NT2/D1 (cell line): ENCODE measurements around the gene RGS21.

Experiments used
- DNase-seq: peaks from one replicate; pipeline ENCODE4 v3.0.0-alpha.2; 2011; ENCODE audit warnings: low read depth, low spot score
- H3K27me3 ChIP-seq: 2 replicates; pipeline ENCODE4 v1.6.0; 2011; ENCODE audit warnings: mild to moderate bottlenecking; ENCODE audit not compliant: insufficient read length, insufficient read depth
- H3K36me3 ChIP-seq: 2 replicates; pipeline ENCODE4 v1.6.1; 2011; ENCODE audit warnings: mild to moderate bottlenecking, low read length, mixed read lengths; ENCODE audit not compliant: insufficient read depth, insufficient read length
- H3K4me1 ChIP-seq: 2 replicates; pipeline ENCODE4 v1.5.1; 2011; ENCODE audit not compliant: insufficient read depth, insufficient read length
- H3K4me3 ChIP-seq: 2 replicates; pipeline ENCODE4 v1.5.1; 2011; ENCODE audit warnings: low read depth; ENCODE audit not compliant: insufficient read length
- H3K9ac ChIP-seq: 2 replicates; pipeline ENCODE4 v1.6.0; 2011; ENCODE audit warnings: low read depth; ENCODE audit not compliant: insufficient read length
- H3K9me3 ChIP-seq: 2 replicates; pipeline ENCODE4 v1.5.1; 2011; ENCODE audit warnings: mild to moderate bottlenecking, low read length; ENCODE audit not compliant: insufficient read depth
- SUZ12 ChIP-seq: IDR thresholded peaks from 2 replicates; pipeline ENCODE4 v1.6.1; 2011; ENCODE audit not compliant: insufficient read length, insufficient read depth; ENCODE audit errors: extremely low read depth
- YY1 ChIP-seq: IDR thresholded peaks from 2 replicates; pipeline ENCODE4 v1.6.1; 2011; ENCODE audit not compliant: insufficient read length, insufficient read depth
- ZNF274 ChIP-seq: IDR thresholded peaks from 2 replicates; pipeline ENCODE4 v1.6.1; 2011; ENCODE audit warnings: mild to moderate bottlenecking, low read depth, low read length

Gene RGS21

DNA sequence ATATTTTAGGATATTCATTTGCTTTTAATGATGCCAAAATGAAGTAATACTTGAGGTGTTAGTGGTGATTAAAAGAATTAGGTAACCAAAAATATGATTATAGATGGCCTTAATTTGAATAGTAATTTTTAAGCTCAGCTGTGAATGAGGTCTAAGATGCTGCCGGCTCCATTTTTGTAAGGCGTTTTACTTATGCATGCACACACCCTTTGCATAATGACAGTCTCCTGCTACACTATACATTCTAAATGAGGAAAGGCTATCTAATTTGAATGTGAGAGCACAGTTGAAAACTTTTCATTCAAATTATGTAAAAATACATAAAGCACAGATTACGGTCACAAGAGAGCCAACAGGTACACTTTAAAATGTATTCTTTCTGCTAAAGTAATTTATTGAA is 41.6 kb downstream of the RGS21 start:
- no peaks in the 10 kb centered on the region for H3K9me3 ChIP-seq

DNA sequence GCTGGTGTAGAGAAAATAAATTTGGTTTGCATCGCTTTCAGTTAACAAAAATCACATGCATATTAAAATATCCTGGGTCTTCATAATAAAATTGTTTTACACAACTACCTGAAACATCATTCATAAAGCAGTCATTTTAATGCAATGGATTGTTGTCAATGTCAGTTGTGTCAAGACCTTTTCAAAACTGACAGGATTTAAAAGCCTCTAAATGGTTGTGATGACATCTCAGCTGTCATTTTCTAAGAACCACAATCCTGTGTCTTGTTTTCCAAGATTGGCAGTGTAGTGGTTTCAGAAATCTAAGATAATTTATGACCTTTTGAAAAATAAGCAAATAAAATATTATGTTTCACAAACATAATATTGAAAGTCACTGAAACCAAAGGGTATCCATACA is 42.0 kb downstream of the RGS21 start:
- Histone ChIP-seq H3K4me1 (no peaks in the 10 kb centered on the region), H3K27me3 (no peaks in the 10 kb centered on the region), H3K4me3 (no peak overlapping the region), H3K36me3 (no peaks in the 10 kb centered on the region), H3K9me3 (no peaks in the 10 kb centered on the region), H3K9ac (no peak overlapping the region)
- DNase-seq = no peak
- no peak for TF ChIP-seq SUZ12
- no peak for TF ChIP-seq ZNF274
- no peak for TF ChIP-seq YY1

More for the DNA sequence above, 41.6 kb downstream of the RGS21 start:
- H3K4me1 ChIP-seq = no peaks in the 10 kb centered on the region
- H3K4me3 ChIP-seq = no peak overlapping the region
- no peak overlapping the region for H3K9ac ChIP-seq
- no peak for DNase-seq
- no peaks in the 10 kb centered on the region for H3K36me3 ChIP-seq
- TF ChIP-seq YY1 (no peak), SUZ12 (no peak), ZNF274 (no peak)
- H3K27me3 ChIP-seq = no peaks in the 10 kb centered on the region

DNA sequence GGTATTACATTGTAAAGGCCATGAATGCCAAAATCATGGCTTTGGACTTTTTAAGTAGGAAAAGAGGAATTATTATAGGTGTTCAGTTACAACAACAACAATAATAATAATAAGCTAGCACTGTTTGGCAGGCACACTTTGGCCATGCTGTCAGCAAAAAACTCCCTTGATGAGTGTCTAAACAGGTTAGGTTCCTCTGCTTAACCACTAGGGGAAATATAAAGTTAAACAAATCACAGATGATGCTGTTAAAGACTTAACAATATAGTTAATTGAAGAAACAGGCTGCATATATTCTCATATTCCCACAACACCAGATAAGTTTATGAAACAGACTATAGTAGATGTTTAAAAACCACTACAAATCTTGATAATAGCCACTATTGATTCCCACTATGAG is 46.4 kb downstream of the RGS21 start:
- Histone ChIP-seq H3K4me3 (no peak overlapping the region), H3K9ac (no peak overlapping the region), H3K27me3 (no peaks in the 10 kb centered on the region), H3K4me1 (no peaks in the 10 kb centered on the region), H3K9me3 (no peaks in the 10 kb centered on the region), H3K36me3 (no peaks in the 10 kb centered on the region)
- no peak for TF ChIP-seq YY1
- no peak for DNase-seq

DNA sequence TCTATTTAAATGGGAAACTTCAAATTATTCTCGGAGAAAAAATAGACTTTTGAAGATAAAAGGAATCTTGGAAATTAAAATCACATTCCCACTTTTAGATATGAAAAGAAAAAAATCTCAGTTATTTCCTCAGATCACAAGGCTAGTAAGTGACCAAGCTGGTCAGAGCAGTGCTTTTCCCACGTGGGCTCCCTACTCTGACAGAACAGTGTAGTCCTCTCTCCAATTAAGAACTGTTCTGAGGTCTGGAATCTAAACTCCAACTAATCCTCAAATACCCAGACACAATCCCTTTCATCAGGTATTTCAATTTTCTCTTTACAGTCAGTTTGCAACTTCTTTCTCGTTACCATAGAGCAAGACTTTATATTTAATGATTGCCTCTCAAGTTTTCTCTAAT is 50.6 kb downstream of the RGS21 start:
- H3K4me3 ChIP-seq = no peak overlapping the region
- no peaks in the 10 kb centered on the region for H3K27me3 ChIP-seq
- no peak for DNase-seq
- TF ChIP-seq YY1 (no peak), SUZ12 (no peak), ZNF274 (no peak)
- no peak overlapping the region for H3K9ac ChIP-seq
- no peaks in the 10 kb centered on the region for H3K9me3 ChIP-seq
- H3K4me1 ChIP-seq = no peaks in the 10 kb centered on the region
- no peaks in the 10 kb centered on the region for H3K36me3 ChIP-seq

DNA sequence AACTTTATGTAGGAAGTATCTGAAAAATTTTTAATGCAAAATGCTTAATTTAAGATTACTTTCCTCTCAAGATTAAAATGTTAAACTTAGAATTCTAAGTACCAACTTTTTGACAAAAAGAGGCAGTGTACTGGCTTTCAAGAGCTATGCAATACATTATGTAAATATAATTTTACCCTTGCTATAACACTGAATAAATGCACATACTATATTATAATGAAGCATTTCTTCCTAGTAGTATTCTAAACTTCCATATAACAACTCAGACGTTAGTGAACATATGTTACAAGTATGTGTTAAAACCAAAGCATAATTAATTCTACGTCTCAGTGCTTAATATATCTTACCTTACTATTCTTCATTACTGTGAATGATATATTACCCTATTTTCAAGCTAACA is 58.5 kb downstream of the RGS21 start:
- H3K4me3 ChIP-seq = no peak overlapping the region
- no peak for DNase-seq
- no peak overlapping the region for H3K9ac ChIP-seq
- no peaks in the 10 kb centered on the region for H3K4me1 ChIP-seq
- no peaks in the 10 kb centered on the region for H3K9me3 ChIP-seq
- no peaks in the 10 kb centered on the region for H3K27me3 ChIP-seq
- TF ChIP-seq ZNF274 (no peak), YY1 (no peak), SUZ12 (no peak)
- no peaks in the 10 kb centered on the region for H3K36me3 ChIP-seq

DNA sequence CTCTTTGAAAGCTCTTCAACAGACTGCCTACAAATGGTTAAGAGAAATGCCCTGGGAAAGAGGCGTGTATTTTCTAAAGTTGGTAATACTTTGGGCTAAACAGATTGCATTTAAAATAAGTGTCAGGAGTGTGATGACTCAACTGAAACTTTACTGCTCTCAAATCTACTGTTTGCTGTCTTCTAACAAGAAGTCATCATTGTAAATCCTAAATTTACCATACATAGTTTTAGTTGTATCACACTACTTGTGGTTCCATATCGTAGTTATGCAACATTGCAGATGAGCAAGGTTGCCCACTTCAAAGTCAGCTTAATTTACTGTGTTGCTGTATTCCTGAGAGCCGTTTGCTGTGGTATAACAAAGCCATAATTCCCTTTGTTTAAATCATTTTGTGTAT is 59.6 kb downstream of the RGS21 start:
- H3K9ac ChIP-seq = no peak overlapping the region
- no peaks in the 10 kb centered on the region for H3K27me3 ChIP-seq
- no peak for DNase-seq
- TF ChIP-seq YY1 = no peak
- no peak for TF ChIP-seq ZNF274
- no peak for TF ChIP-seq SUZ12
- H3K9me3 ChIP-seq = no peaks in the 10 kb centered on the region
- no peak overlapping the region for H3K4me3 ChIP-seq
- no peaks in the 10 kb centered on the region for H3K36me3 ChIP-seq
- H3K4me1 ChIP-seq = no peaks in the 10 kb centered on the region

DNA sequence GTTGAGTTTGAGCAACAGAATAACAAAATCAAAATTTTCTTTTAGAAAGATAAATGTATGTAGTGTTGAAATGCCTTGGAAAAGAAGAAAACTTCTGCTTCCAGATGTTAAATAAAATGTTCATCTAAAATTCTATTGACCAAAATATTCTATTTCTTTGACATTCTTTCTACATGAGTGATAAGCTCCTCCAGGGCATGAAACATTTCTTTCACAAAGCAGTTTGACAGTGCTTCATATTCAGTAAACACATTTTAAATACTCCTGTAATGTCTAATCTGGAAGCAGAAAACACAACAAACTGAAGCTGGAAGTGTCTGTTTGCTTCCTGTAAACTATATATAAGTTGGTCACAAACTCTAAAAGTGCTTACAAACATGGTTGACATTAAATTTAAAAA is 61.5 kb downstream of the RGS21 start:
- TF ChIP-seq ZNF274 = no peak
- TF ChIP-seq SUZ12 = no peak
- TF ChIP-seq YY1 = no peak
- Histone ChIP-seq H3K36me3 (no peaks in the 10 kb centered on the region), H3K4me3 (no peak overlapping the region), H3K4me1 (no peaks in the 10 kb centered on the region), H3K27me3 (no peaks in the 10 kb centered on the region), H3K9me3 (no peaks in the 10 kb centered on the region), H3K9ac (no peak overlapping the region)
- no peak for DNase-seq

DNA sequence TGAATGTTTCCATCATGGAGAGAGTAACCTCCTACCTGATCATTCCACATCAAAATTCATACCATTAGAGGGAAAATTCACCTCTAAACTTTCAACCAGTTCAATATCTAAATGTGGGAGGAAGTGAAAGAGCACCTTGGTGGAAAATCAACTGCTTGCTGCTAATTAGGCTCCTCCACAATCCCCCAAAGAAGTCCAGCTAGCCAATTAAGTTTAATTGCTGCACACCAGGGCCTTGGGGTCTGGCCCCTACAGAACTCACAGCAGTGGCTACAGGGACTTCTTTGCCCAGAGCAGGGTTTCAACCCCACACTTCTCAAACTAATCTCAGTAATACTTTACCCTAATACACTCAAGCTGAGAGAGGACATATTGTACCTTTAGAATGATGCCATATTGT is 62.1 kb downstream of the RGS21 start:
- Histone ChIP-seq H3K4me3 (no peak overlapping the region), H3K9me3 (no peaks in the 10 kb centered on the region), H3K9ac (no peak overlapping the region), H3K27me3 (no peaks in the 10 kb centered on the region), H3K4me1 (no peaks in the 10 kb centered on the region), H3K36me3 (no peaks in the 10 kb centered on the region)
- TF ChIP-seq SUZ12 = no peak
- TF ChIP-seq ZNF274 = no peak
- TF ChIP-seq YY1 = no peak
- no peak for DNase-seq
